GM18520 (cell line): ENCODE data around the gene ULK4.
"Not testable (repeated sequence)": the region's sequence is repeated elsewhere in the genome, so short reads cannot be mapped to it uniquely, and the experiment has no call there.

Source experiments
- ATAC-seq: cut with Tn5 transposase; IDR thresholded peaks from one replicate; pipeline ENCODE4 v1.9.1; 2021; ENCODE audit not compliant: unreplicated experiment

ULK4 gene

GRCh38 chr3:41453618-41454017, 508.3 kb downstream of the ULK4 start:
- not testable (repeated sequence) for ATAC-seq

DNA sequence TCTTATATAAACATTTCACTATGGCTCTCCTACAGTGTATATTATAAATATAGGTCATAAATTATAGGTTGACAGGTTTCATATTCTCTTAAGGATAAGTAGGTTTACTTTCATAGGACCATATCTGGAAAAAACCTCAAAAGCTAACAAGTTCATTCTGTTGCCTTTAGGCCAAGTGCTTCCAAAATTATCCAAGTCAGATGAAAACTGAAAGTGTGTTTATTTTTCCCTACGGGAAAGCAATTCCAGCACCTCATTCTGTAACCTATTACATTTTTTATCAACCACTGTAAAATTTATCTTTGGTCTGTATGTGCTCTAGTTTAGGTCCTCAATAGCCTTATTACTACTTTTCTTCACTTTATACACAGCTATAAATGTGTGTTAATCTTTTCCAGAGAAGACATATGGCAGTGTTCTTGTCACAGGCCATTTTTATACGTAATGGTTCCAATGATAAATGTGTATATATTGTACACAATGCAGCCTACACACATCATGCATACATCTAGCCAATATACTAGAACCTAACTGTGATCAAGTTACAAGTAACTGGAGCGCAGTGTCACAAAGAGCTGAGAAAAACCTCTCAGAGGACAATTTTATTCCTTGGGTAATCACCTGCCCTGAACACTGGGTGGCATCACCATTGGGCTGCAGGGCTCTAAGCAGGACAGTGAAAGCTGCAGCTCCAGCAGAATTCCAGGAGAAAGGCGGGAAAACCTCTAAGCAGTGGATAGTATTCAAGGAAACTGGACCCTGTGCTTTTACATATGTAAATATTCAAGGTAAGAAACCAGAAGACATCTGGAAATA, 511.3 kb downstream of the ULK4 start:
- ATAC-seq = no peak

GRCh38 chr3:41448396-41448795, 513.5 kb downstream of the ULK4 start:
- ATAC-seq = no peak

DNA sequence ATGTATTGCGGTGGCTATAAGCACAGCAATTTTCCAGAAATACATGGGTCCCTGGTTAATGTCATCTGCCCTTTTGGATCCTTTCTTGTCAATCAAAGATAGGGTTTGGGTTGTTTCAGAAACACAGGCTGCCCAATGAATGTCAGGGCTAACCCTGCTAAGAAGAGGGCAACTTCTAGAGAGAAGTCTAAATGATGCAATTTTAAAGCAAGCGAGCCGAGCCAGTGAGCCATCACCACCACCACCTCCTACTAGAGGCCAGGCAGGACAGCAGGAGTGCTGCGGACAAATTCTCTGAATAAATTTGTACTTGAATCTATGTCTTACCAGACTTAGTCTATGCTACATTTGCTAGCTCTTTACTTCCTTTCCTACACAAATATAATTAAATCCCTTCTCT, 514.2 kb downstream of the ULK4 start:
- no peak for ATAC-seq

- not testable (repeated sequence) for ATAC-seq
These were observed 515.6 kb downstream of the ULK4 start for GRCh38 chr3:41446316-41446715.

DNA sequence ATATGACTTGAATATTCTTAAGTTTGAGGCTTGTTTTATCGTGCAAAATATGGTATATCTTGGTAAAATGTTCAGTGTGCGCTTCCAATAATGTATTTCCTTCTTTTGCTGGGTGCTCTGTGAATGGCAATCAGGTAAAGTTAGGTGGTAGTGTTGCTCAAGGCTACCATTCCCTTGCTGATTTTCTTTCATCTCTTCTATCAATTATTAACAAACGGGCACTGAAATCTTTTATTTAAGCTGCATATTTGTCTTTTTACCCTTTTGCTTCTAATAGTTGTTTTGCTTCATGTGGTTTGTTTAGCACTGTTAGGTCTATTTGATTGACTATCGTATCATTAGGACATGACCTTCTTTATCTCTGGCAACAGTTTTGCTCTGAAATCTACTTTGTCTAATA, 520.3 kb downstream of the ULK4 start:
- ATAC-seq = no peak

DNA sequence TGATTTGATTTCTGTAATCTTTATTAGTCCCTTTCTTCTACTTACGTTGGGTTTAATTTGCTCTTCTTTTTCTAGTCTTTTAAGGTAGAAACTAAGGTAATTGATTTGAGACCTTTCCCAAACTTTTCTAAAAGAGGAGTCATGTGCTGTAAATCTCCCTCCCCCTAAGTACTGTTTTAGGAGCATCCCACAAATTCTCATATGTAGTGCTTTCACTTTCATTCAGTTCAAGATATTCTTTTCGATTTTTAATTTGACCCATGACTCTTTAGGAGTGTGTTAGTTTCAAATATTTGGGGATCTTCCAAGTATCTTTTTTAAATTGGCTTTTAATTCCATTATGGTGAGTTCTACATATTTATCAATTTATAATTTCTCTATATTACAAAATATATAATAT, 520.8 kb downstream of the ULK4 start:
- ATAC-seq = no peak

- no peak for ATAC-seq
These were observed 524.9 kb downstream of the ULK4 start for GRCh38 chr3:41436983-41437382.

GRCh38 chr3:41434781-41435180, 527.1 kb downstream of the ULK4 start:
- ATAC-seq = no peak

DNA sequence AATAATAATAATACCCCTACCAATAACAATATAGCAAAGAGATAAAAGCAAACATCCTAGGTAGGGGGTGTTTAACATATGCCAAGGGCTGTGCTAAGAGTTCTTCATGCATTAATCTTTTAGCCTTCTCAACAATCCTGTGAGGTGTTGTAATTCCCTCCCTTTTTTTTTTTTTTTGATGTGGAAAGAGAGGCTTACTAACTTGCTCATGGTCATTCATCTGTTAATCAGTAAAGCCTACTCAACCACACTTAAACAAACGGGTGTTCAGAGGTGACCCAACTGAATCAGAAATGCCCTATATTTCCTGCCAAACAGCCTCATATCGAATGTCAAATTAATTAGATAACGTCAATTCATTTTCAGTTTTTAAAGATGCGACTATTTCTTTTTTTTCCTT, 530.5 kb downstream of the ULK4 start:
- ATAC-seq = no peak

DNA sequence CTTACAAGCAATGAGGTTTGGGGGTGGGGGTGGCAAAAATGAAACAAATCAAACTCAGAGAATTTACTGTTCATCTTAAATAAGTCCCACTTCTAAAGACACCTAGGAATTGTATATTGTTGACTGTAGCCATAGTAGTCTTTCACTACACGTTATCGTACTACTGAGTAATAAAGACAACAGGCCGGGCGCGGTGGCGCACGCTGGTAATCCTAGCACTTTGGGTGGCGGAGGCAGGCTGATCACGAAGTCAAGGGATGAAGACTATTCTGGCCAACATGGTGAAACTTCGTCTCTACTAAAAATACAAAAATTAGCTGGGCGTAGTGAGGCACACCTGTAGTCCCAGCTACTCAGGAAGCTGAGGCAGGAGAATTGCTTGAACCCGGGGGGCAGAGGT, 531.0 kb downstream of the ULK4 start:
- ATAC-seq = no peak

GRCh38 chr3:41430391-41430790, 531.5 kb downstream of the ULK4 start:
- no peak for ATAC-seq

DNA sequence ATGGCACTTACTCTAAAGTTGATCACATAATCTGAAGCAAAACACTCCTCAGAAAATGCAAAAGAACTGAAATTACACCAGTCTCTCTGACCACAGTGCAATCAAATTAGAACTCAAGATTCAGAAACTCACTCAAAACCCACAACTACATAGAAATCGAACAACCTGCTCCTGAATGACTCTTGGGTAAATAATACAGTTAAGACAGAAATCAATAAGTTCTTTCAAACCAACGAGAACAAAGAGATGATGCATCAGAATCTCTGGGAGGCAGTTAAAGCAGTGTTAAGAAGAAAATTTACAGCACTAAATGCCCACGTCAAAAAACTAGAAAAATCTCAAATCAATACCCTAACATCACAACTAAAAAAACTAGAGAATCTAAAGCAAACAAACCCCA, 535.4 kb downstream of the ULK4 start:
- ATAC-seq = no peak

- no peak for ATAC-seq
These were observed 537.2 kb downstream of the ULK4 start for GRCh38 chr3:41424543-41425300.

DNA sequence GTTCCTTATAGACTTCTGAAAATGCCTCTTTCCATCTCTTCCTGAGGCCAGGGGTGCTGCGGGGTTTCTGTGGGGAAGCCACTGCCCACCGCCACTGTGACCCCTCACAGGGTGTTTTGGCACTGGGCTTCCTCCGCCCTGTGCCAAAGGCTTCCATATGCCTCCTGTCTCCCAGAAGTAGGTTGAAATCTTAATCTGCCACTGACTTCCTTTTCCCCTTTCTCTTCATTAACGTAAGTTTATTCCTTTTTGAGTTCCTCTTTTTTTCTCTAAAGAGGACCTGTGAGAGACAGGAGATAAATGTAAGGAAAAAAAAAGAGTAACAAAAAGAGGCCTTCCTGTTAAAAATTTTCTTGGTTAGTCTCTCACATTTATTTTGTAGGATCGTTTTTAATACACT, 542.1 kb downstream of the ULK4 start:
- no peak for ATAC-seq

DNA sequence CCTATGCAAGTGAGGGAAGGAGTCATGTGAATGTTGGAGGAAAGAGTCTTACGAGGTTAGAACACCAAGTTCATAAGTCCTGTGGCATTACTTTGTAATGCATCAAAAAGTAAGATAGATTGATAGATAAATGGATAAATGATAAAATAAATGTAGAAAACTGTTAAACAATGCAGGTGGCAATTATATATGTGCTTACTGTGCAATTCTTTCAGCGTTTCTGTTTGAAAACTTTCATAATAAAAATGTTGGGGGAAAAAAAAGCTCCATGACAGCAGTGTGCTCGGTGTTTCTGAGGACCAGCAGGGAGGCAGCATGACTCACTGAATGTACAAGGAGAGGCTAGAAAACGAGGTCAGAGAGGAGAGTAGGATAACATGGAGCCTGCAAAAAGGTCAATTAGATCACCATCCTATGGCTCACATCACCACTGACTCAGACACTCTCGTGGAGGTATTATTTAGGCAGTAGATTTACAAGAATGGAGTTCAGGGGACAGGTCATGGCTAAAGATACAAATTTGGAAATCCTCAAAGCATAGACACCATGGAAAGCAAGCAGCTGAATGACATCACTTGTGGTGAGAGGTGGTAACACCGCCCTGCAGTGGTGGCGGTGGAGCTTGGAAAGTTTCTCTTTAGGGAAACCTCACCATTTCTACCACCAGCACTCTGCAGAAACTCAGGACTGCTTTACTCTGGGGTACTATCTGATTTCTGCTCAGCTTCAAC, 542.8 kb downstream of the ULK4 start:
- no peak for ATAC-seq

GRCh38 chr3:41417574-41417973, 544.3 kb downstream of the ULK4 start:
- no peak for ATAC-seq

DNA sequence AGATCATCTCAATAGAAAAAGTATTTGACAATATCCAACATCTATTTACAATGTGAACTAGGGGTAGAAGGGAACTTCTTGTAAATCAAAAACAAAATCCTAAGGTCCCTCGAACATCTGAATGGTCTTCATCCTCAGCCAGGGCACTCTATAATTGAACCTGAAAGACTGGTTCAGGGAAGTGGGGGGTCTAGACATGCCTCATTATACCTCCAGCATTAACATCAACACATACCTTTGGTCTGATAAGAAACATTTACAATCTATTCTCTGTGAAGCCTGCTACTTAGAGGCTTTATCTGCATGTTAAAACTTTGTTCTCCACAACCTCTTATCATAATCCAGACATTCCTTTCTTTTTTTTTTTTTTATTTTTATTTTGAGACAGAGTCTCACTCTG, 550.8 kb downstream of the ULK4 start:
- no peak for ATAC-seq

- ATAC-seq = no peak
These were observed 556.4 kb downstream of the ULK4 start for GRCh38 chr3:41405466-41405865.

GRCh38 chr3:41404582-41404981, 557.3 kb downstream of the ULK4 start:
- ATAC-seq = no peak

DNA sequence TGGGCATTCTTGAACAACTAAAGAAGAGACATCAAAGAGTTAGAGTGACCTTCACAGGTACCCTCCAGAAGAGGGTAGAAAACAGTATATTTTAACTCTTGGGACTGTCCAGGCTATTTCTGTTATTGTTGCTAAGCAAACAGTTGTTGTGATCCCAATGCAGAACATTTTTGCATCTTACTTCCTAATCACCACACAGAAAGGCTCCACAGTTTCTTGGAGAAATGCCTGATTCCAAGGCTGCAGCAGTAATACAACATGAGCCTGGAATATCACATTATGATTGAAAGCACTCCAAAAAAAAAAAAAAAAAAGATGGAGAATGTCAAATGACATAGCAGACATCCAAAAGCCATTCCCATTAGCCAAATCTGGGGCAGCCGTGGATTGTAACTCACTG, 567.0 kb downstream of the ULK4 start:
- ATAC-seq = no peak
